ENCODE results near the gene VPS72. TPM values are rescaled to one million over a fixed set of nuclear protein-coding genes. Genes with fewer than 3 reads are reported as not detected.

VPS72 gene
- total RNA-seq, 4 donors from 2014 or later: 17.2 to 30.8 (median 26.8) TPM

GRCh38 chr1:151132335-151133017 is 57.5 kb downstream of the VPS72 start:
- peak overlapping the region; percentile 41 for H3K4me3 ChIP-seq
- DNase-seq (ENCODE audit: low spot score in 2 of 2): peak in 1 of 2 donors; percentile 65

GRCh38 chr1:151131701-151132334 is 58.2 kb downstream of the VPS72 start:
- WGBS: 33% methylated on average over 39 of the region's 39 CpGs
- H3K4me1 ChIP-seq: peaks cover 13% of the 10 kb centered on the region
- H3K27me3 ChIP-seq: no peaks in the 10 kb centered on the region
- peak overlapping the region; percentile 41 for H3K4me3 ChIP-seq
- TF ChIP-seq CTCF (IDR thresholded peaks at IDR 0.05) (no peak), POLR2AphosphoS5 (IDR thresholded peaks at IDR 0.05) (no peak), EP300 (IDR thresholded peaks at IDR 0.05) (no peak), POLR2A (IDR thresholded peaks at IDR 0.05) (no peak)
- peak overlapping the region; percentile 47 for H3K27ac ChIP-seq
- peak in 1 of 2 donors; percentile 77 for DNase-seq (ENCODE audit: low spot score in 2 of 2)
- H3K9me3 ChIP-seq: no peaks in the 10 kb centered on the region
- peaks cover 21% of the 10 kb centered on the region for H3K36me3 ChIP-seq

More at GRCh38 chr1:151132335-151133017, 57.5 kb downstream of the VPS72 start:
- 52% methylated on average over 23 of the region's 74 CpGs for WGBS
- Histone ChIP-seq H3K27ac (no peak overlapping the region), H3K27me3 (no peaks in the 10 kb centered on the region), H3K9me3 (no peaks in the 10 kb centered on the region), H3K4me1 (peaks cover 13% of the 10 kb centered on the region), H3K36me3 (peaks cover 23% of the 10 kb centered on the region)
- TF ChIP-seq POLR2AphosphoS5 (IDR thresholded peaks at IDR 0.05) (no peak), EP300 (IDR thresholded peaks at IDR 0.05) (no peak), CTCF (IDR thresholded peaks at IDR 0.05) (no peak), POLR2A (IDR thresholded peaks at IDR 0.05) (no peak)

- Histone ChIP-seq H3K27ac (peak overlapping the region; percentile 47), H3K4me3 (peak overlapping the region; percentile 41), H3K9me3 (no peaks in the 10 kb centered on the region), H3K4me1 (peaks cover 13% of the 10 kb centered on the region), H3K27me3 (no peaks in the 10 kb centered on the region), H3K36me3 (peaks cover 14% of the 10 kb centered on the region)
- 12% methylated on average over 26 of the region's 45 CpGs for WGBS
- TF ChIP-seq EP300 (IDR thresholded peaks at IDR 0.05) (no peak), POLR2AphosphoS5 (IDR thresholded peaks at IDR 0.05) (peak in 1 of 3 donors; percentile 31)
- peak; percentile 92 for DNase-seq (ENCODE audit: low spot score in 2 of 2)
These were observed 58.9 kb downstream of the VPS72 start for GRCh38 chr1:151130987-151131586.

GRCh38 chr1:151128800-151129199 is 61.2 kb downstream of the VPS72 start:
- H3K4me1 ChIP-seq: peaks cover 13% of the 10 kb centered on the region
- no peak overlapping the region for H3K4me3 ChIP-seq
- H3K27me3 ChIP-seq: no peaks in the 10 kb centered on the region
- no peak overlapping the region for H3K27ac ChIP-seq
- TF ChIP-seq POLR2A (IDR thresholded peaks at IDR 0.05) (no peak), POLR2AphosphoS5 (IDR thresholded peaks at IDR 0.05) (no peak), CTCF (IDR thresholded peaks at IDR 0.05) (no peak), EP300 (IDR thresholded peaks at IDR 0.05) (no peak)
- no peaks in the 10 kb centered on the region for H3K9me3 ChIP-seq
- peaks cover 3% of the 10 kb centered on the region for H3K36me3 ChIP-seq
- no peak for DNase-seq (ENCODE audit: low spot score in 2 of 2)
- WGBS: 83% methylated on average over 6 of the region's 6 CpGs

Other genes starting within 250 kb of the VPS72 start
- gene CERS2, start 215.4 kb downstream of the VPS72 start, total RNA-seq: 10 to 100 TPM; 46.5 to 57.9 (median 51.4) TPM
- gene ANXA9, start 207.9 kb downstream of the VPS72 start, total RNA-seq: 10 to 100 TPM; 17.6 to 67.5 (median 45.8) TPM
- gene MINDY1, start 183.3 kb downstream of the VPS72 start, total RNA-seq: 10 to 100 TPM; 31.7 to 59.1 (median 35.8) TPM
- gene PRUNE1, start 181.7 kb downstream of the VPS72 start, total RNA-seq: 10 to 100 TPM; 16.5 to 24.2 (median 20.4) TPM
- 100 to 1,000 TPM; 196 to 492 (median 251) TPM for gene BNIPL, start 153.6 kb downstream of the VPS72 start, total RNA-seq
- gene C1orf56, start 142.4 kb downstream of the VPS72 start, total RNA-seq: 1 to 10 TPM; 2.7 to 4.7 (median 3.9) TPM
- gene CDC42SE1, start 130.6 kb downstream of the VPS72 start, total RNA-seq: 100 to 1,000 TPM; 109 to 122 (median 115) TPM
- gene MLLT11, start 129.8 kb downstream of the VPS72 start, total RNA-seq: 1 to 10 TPM in 3 of 4 donors, under 1 TPM in 1; 0.24 to 1.5 (median 1.2) TPM
- gene GABPB2, start 119.4 kb downstream of the VPS72 start, total RNA-seq: 10 to 100 TPM; 16.2 to 20.6 (median 18.1) TPM
- gene SEMA6C, start 43.6 kb downstream of the VPS72 start, total RNA-seq: 10 to 100 TPM in 3 of 4 donors, 1 to 10 TPM in 1; 5.5 to 19.0 (median 14.9) TPM
- gene TNFAIP8L2, start 33.5 kb downstream of the VPS72 start, total RNA-seq: 1 to 10 TPM; 1.0 to 2.5 (median 1.5) TPM
- 10 to 100 TPM in 3 of 4 donors, 1 to 10 TPM in 1; 8.4 to 15.2 (median 12.5) TPM for gene LYSMD1, start 24.3 kb downstream of the VPS72 start, total RNA-seq
- gene SCNM1, start 24.1 kb downstream of the VPS72 start, total RNA-seq: 10 to 100 TPM; 29.6 to 40.6 (median 35.4) TPM
- gene TMOD4, start 14.2 kb downstream of the VPS72 start, total RNA-seq: not detected
- 100 to 1,000 TPM in 1 of 4 donors, 10 to 100 TPM in 3; 41.6 to 120 (median 51.6) TPM for gene PIP5K1A, start 8.4 kb upstream of the VPS72 start, total RNA-seq
- 100 to 1,000 TPM; 101 to 133 (median 119) TPM for gene PSMD4, start 64.5 kb upstream of the VPS72 start, total RNA-seq
- gene ZNF687, start 92.1 kb upstream of the VPS72 start, total RNA-seq: 10 to 100 TPM; 23.6 to 36.8 (median 29.7) TPM
- gene PI4KB, start 137.2 kb upstream of the VPS72 start, total RNA-seq: 100 to 1,000 TPM in 1 of 4 donors, 10 to 100 TPM in 3; 50.0 to 102 (median 60.3) TPM
- gene RFX5, start 157.1 kb upstream of the VPS72 start, total RNA-seq: 10 to 100 TPM; 18.0 to 22.1 (median 18.5) TPM
- gene SELENBP1, start 182.5 kb upstream of the VPS72 start, total RNA-seq: 10 to 100 TPM; 32.0 to 67.5 (median 48.7) TPM
- gene PSMB4, start 209.4 kb upstream of the VPS72 start, total RNA-seq: 100 to 1,000 TPM; 222 to 269 (median 241) TPM